Measurements from ENCODE around the gene EDIL3.

- TF ChIP-seq CTCF (IDR thresholded peaks at IDR 0.05; ENCODE audit: low read length): no peak
- TF ChIP-seq EZH2 (IDR thresholded peaks at IDR 0.05; ENCODE audit: borderline replicate concordance, low read length): no peak
Observed at GRCh38 chr5:84059672-84060071, 325.0 kb downstream of the EDIL3 start.

All from OCI-LY1 (cell line).